ENCODE results near the gene CHST1. TPM values are rescaled to one million over a fixed set of nuclear protein-coding genes. Genes with fewer than 3 reads are reported as not detected.

The CHST1 gene
- total RNA-seq, 1 donor from 2014 or later: 1.1 TPM

- H3K4me3 Mint-ChIP-seq: no peak overlapping the region
- no peak for DNase-seq (ENCODE audit: low read depth, low spot score)
- no peaks in the 10 kb centered on the region for H3K36me3 Mint-ChIP-seq (ENCODE audit: low read depth)
- peaks cover 5% of the 10 kb centered on the region for H3K4me1 Mint-ChIP-seq
- H3K9me3 Mint-ChIP-seq: no peaks in the 10 kb centered on the region
- H3K27me3 Mint-ChIP-seq (ENCODE audit: low read depth): no peaks in the 10 kb centered on the region
- no peak overlapping the region for H3K27ac Mint-ChIP-seq (ENCODE audit: unreplicated experiment)
- TF ChIP-seq CTCF (conservative IDR thresholded peaks at IDR 0.05): no peak
Observed at GRCh38 chr11:45678976-45679375, 13.6 kb upstream of the CHST1 start.

GRCh38 chr11:45677770-45678512 lies 12.5 kb upstream of the CHST1 start:
- TF ChIP-seq CTCF (conservative IDR thresholded peaks at IDR 0.05): no peak
- no peaks in the 10 kb centered on the region for H3K27me3 Mint-ChIP-seq (ENCODE audit: low read depth)
- H3K4me3 Mint-ChIP-seq: no peak overlapping the region
- no peaks in the 10 kb centered on the region for H3K9me3 Mint-ChIP-seq
- peaks cover 5% of the 10 kb centered on the region for H3K4me1 Mint-ChIP-seq
- DNase-seq (ENCODE audit: low read depth, low spot score): no peak
- no peak overlapping the region for H3K27ac Mint-ChIP-seq (ENCODE audit: unreplicated experiment)
- no peaks in the 10 kb centered on the region for H3K36me3 Mint-ChIP-seq (ENCODE audit: low read depth)

GRCh38 chr11:45676522-45677095 lies 11.2 kb upstream of the CHST1 start:
- no peaks in the 10 kb centered on the region for H3K27me3 Mint-ChIP-seq (ENCODE audit: low read depth)
- H3K4me1 Mint-ChIP-seq: peaks cover 13% of the 10 kb centered on the region

GRCh38 chr11:45675646-45676045 lies 10.2 kb upstream of the CHST1 start:
- Mint-ChIP-seq H3K4me3 (no peak overlapping the region), H3K27me3 (ENCODE audit: low read depth) (no peaks in the 10 kb centered on the region), H3K27ac (ENCODE audit: unreplicated experiment) (no peak overlapping the region), H3K4me1 (peaks cover 13% of the 10 kb centered on the region), H3K36me3 (ENCODE audit: low read depth) (no peaks in the 10 kb centered on the region), H3K9me3 (no peaks in the 10 kb centered on the region)
- no peak for TF ChIP-seq CTCF (conservative IDR thresholded peaks at IDR 0.05)
- DNase-seq (ENCODE audit: low read depth, low spot score): no peak

More at GRCh38 chr11:45676522-45677095, 11.2 kb upstream of the CHST1 start:
- no peak for DNase-seq (ENCODE audit: low read depth, low spot score)
- no peaks in the 10 kb centered on the region for H3K9me3 Mint-ChIP-seq
- no peaks in the 10 kb centered on the region for H3K36me3 Mint-ChIP-seq (ENCODE audit: low read depth)
- no peak for TF ChIP-seq CTCF (conservative IDR thresholded peaks at IDR 0.05)
- H3K4me3 Mint-ChIP-seq: no peak overlapping the region
- H3K27ac Mint-ChIP-seq (ENCODE audit: unreplicated experiment): no peak overlapping the region

- no peak for DNase-seq (ENCODE audit: low read depth, low spot score)
- Mint-ChIP-seq H3K9me3 (no peaks in the 10 kb centered on the region), H3K36me3 (ENCODE audit: low read depth) (no peaks in the 10 kb centered on the region), H3K4me3 (no peak overlapping the region), H3K27me3 (ENCODE audit: low read depth) (no peaks in the 10 kb centered on the region), H3K4me1 (peaks cover 8% of the 10 kb centered on the region), H3K27ac (ENCODE audit: unreplicated experiment) (no peak overlapping the region)
- TF ChIP-seq CTCF (conservative IDR thresholded peaks at IDR 0.05): no peak
Observed at GRCh38 chr11:45674481-45675190, 9.2 kb upstream of the CHST1 start.

Measured in neural crest cell (in vitro differentiated cells).